Left ventricle myocardium inferior (tissue), 1 donor: ENCODE results near the gene BICDL1. TPM values are rescaled to one million over a fixed set of nuclear protein-coding genes. Genes with fewer than 3 reads are reported as not detected.

ENCODE experiments used
- DNase-seq: peaks from one replicate; pipeline ENCODE4 v3.0.0-alpha.2; 2020
- H3K27ac ChIP-seq: fragments of 200-600 bp; replicated peaks from 2 replicates; pipeline ENCODE4 v1.8.0; 2021
- H3K27me3 ChIP-seq: fragments of 200-600 bp; 2 replicates; pipeline ENCODE4 v1.8.0; 2021; ENCODE audit warnings: low read depth
- H3K36me3 ChIP-seq: fragments of 200-600 bp; 2 replicates; pipeline ENCODE4 v1.8.0; 2021
- H3K4me1 ChIP-seq: fragments of 200-600 bp; 2 replicates; pipeline ENCODE4 v1.8.0; 2021
- H3K4me3 ChIP-seq: fragments of 200-600 bp; 2 replicates; pipeline ENCODE4 v1.8.0; 2021; ENCODE audit warnings: mild to moderate bottlenecking, moderate library complexity
- H3K9me3 ChIP-seq: fragments of 200-600 bp; replicated peaks from 2 replicates; pipeline ENCODE4 v1.8.0; 2021
- intact Hi-C: fragments of 100-400 bp; cut with micrococcal nuclease; formaldehyde crosslinking; loops from one replicate; pipeline ENCODE4 v1.11.0; 2022
- total RNA-seq: library from RNA; stranded (reverse); fragmentation: NEBNext Ultra II Directional; extraction: Animal tissue kit (Norgen Biotek cat#: 25700); gene quantifications from one replicate; pipeline ENCODE4 v1.2.1, GENCODE V29; 2021
- TF ChIP-seq, protein P1 (sequence below): fragments of 200-600 bp; IDR thresholded peaks from 2 replicates; pipeline ENCODE4 v1.8.0; 2021; ENCODE audit warnings: antibody characterized with exemption, mild to moderate bottlenecking, borderline replicate concordance
- donor health status: DM: no; HTN: yes; CAD: no; lungs with severe emphysema.

The BICDL1 gene
- total RNA-seq, 1 donor from 2014 or later, result 0.08 TPM

DNA sequence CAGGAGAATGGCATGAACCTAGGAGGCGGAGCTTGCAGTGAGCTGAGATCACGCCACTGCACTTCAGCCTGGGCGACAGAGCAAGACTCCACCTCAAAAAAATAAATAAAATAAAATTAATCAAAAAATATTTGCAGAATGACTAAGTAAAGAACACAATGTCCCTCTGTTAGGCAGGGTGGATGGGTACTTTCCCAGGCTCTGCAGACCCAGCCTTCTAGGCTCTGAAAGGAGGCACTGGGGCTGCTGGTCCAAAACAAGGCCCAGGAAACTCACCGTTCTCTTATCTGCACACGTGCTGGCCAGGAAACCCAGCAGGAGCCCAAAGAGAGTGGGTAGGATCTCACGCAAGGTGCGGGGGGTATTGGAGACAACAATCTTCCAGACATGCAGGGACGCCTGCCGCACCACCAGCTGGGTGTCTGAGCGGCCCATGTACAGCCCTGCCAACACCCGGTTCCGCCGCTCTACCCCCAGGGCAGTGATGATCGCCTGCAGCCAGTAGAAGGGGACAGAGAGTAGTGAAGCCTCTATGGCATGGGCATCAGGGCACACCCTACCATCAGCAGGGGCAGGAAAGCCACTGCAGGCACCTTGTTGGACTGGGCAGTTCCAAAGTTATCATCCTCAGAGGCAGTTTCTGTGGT lies 153.3 kb downstream of the BICDL1 start:
- intact Hi-C loops, result no loop called here
- H3K36me3 ChIP-seq, result peaks cover 100% of the 10 kb centered on the region
- no peak overlapping the region for H3K4me3 ChIP-seq
- no peak overlapping the region for H3K27ac ChIP-seq
- TF ChIP-seq, protein P1, sequence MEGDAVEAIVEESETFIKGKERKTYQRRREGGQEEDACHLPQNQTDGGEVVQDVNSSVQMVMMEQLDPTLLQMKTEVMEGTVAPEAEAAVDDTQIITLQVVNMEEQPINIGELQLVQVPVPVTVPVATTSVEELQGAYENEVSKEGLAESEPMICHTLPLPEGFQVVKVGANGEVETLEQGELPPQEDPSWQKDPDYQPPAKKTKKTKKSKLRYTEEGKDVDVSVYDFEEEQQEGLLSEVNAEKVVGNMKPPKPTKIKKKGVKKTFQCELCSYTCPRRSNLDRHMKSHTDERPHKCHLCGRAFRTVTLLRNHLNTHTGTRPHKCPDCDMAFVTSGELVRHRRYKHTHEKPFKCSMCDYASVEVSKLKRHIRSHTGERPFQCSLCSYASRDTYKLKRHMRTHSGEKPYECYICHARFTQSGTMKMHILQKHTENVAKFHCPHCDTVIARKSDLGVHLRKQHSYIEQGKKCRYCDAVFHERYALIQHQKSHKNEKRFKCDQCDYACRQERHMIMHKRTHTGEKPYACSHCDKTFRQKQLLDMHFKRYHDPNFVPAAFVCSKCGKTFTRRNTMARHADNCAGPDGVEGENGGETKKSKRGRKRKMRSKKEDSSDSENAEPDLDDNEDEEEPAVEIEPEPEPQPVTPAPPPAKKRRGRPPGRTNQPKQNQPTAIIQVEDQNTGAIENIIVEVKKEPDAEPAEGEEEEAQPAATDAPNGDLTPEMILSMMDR, result no peak
- no peaks in the 10 kb centered on the region for H3K27me3 ChIP-seq
- H3K9me3 ChIP-seq, result no peaks in the 10 kb centered on the region
- no peaks in the 10 kb centered on the region for H3K4me1 ChIP-seq
- DNase-seq, result no peak

Other genes starting within 250 kb of the BICDL1 start
- gene CIT, start 111.9 kb upstream of the BICDL1 start, total RNA-seq, result 0.96 TPM
- 21.9 TPM for gene RAB35, start 127.5 kb downstream of the BICDL1 start, total RNA-seq
- gene GCN1, start 205.5 kb downstream of the BICDL1 start, total RNA-seq, result 36.0 TPM
- 712 TPM for gene RPLP0, start 211.9 kb downstream of the BICDL1 start, total RNA-seq